ENCODE results near the gene CLCNKB.

Gene CLCNKB

DNA sequence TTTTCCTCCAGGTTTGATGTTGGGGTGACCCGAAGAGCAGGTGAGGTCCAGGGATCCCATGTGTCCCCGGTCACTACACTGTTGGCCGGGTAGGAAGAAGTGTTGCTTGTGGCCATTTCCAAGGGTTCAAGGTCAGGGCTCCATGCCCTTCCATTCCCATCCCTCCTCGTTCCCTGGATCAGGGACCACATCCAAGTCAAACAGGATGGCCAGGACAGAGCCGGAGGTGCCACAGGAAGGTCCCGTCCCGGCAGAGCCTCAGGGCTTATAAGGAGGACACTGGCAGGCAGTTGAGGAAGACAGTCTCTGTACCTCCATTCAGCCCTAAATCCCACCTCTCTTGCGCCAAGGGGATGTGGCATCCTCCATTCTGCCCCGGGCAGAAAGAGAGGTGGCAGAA, 51.9 kb downstream of the CLCNKB start:
- no peak for DNase-seq (ENCODE audit: low spot score)

DNA sequence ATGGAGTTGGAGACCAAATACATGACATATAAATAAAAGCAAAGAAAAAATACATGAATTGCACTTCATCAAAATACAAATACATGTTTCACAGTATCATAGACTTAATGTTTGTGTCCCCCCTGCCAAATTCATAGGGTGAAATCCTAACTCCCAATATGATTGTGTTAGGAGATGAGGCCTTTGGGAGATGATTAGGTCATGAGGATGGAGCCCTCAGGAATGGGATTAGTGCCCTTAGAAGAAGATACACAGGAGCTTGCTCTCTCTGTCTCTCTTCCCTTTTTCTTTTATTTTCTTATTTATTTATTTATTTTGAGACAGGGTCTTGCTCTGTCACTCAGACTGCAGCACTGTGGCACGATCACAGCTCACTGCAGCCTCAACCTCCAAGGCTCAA, 55.8 kb downstream of the CLCNKB start:
- no peak for DNase-seq (ENCODE audit: low spot score)

DNA sequence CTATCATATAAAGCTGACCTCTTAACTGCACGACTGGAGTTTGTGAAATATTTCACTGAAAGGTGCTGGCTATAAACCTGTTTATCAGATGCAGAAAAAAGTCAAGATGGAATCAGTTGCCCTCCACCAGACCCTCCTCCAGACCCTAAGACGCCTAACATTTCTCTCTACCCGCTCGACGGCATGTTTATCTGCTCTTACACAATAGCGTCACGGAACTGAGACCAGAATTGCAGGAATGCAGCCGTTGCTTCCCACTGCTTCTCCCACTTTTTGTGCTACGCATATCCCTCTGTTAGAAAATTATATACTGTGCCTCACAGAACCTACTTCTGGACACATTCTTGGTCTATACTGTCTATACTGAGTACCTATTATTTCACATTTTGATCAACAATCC, 58.0 kb downstream of the CLCNKB start:
- no peak for DNase-seq (ENCODE audit: low spot score)
